IMR-90 (cell line): ENCODE results near the gene NALF2. TPM values are rescaled to one million over a fixed set of nuclear protein-coding genes. Genes with fewer than 3 reads are reported as not detected.

Source experiments
- ATAC-seq: fragments of 200-7000 bp; cut with Tn5 transposase; 2 replicates; pipeline ENCODE4 v1.9.1; 2020; ENCODE audit warnings: low read depth, mild to moderate bottlenecking, moderate library complexity
- BruUV-seq: library from RNA; stranded (reverse); fragments of 400-500 nt; replicated peaks from 2 replicates; lab custom pipeline; 2021; lab: Mats Ljungman, UMichigan
- CTCF ChIA-PET: fragments of 300-600 bp; formaldehyde crosslinking; extraction: SDS; loops from one replicate; lab custom pipeline; 2021; ENCODE audit warnings: antibody characterized with exemption; lab: Yijun Ruan, JAX
- POLR2A ChIA-PET: fragments of 300-600 bp; sonication (Branson Sonifier 250); formaldehyde crosslinking; loops from one replicate; lab custom pipeline; 2022; ENCODE audit warnings: antibody characterized with exemption; ENCODE audit not compliant: unreplicated experiment; lab: Charles Lee
- DNase-seq: peaks from one replicate; pipeline ENCODE4 v3.0.0; 2013
- H2AFZ ChIP-seq: replicated peaks from 2 replicates; pipeline ENCODE3; 2013; ENCODE audit warnings: low read length, mild to moderate bottlenecking; ENCODE audit not compliant: poor library complexity
- H2AK5ac ChIP-seq: 2 replicates; pipeline ENCODE4 v1.6.1; 2013; ENCODE audit warnings: low read depth, low read length, inconsistent platforms
- H2AK9ac ChIP-seq: replicated peaks from 2 replicates; pipeline ENCODE3; 2013; ENCODE audit warnings: mild to moderate bottlenecking, low read depth, low read length, moderate library complexity; ENCODE audit not compliant: poor library complexity
- H2BK120ac ChIP-seq: 2 replicates; pipeline ENCODE4 v1.6.1; 2013; ENCODE audit warnings: low read depth, low read length, inconsistent platforms
- H2BK15ac ChIP-seq: 3 replicates; pipeline ENCODE4 v1.6.1; 2013; ENCODE audit warnings: low read depth, low read length, inconsistent platforms
- H2BK20ac ChIP-seq: 2 replicates; pipeline ENCODE4 v1.6.1; 2013; ENCODE audit warnings: low read depth, mild to moderate bottlenecking, inconsistent platforms, low read length, moderate library complexity
- H2BK5ac ChIP-seq: 2 replicates; pipeline ENCODE4 v1.6.1; 2013; ENCODE audit warnings: mild to moderate bottlenecking, low read depth, low read length, inconsistent platforms; ENCODE audit not compliant: poor library complexity, severe bottlenecking
- H3K14ac ChIP-seq: replicated peaks from 2 replicates; pipeline ENCODE4 v1.6.1; 2013; ENCODE audit warnings: low read depth, low read length, inconsistent platforms
- H3K18ac ChIP-seq: 2 replicates; pipeline ENCODE4 v1.6.1; 2013; ENCODE audit warnings: low read depth, low read length, control low read depth
- H3K23ac ChIP-seq: 2 replicates; pipeline ENCODE4 v1.6.1; 2013; ENCODE audit warnings: low read depth, low read length, inconsistent platforms
- H3K27ac ChIP-seq: 2 replicates; pipeline ENCODE4 v1.5.1; 2013; ENCODE audit warnings: mild to moderate bottlenecking, control low read depth, low read length; ENCODE audit not compliant: insufficient read depth
- H3K27me3 ChIP-seq: 2 replicates; pipeline ENCODE4 v1.6.1; 2013; ENCODE audit warnings: low read length; ENCODE audit not compliant: control insufficient read depth, insufficient read depth
- H3K36me3 ChIP-seq: 2 replicates; pipeline ENCODE4 v1.6.1; 2013; ENCODE audit warnings: low read length, mixed read lengths; ENCODE audit not compliant: control insufficient read depth, insufficient read depth
- H3K4ac ChIP-seq: 2 replicates; pipeline ENCODE4 v1.6.1; 2013; ENCODE audit warnings: low read depth, low read length, inconsistent platforms
- H3K4me1 ChIP-seq: 2 replicates; pipeline ENCODE4 v1.6.1; 2013; ENCODE audit warnings: low read length, mixed read lengths; ENCODE audit not compliant: control insufficient read depth, insufficient read depth
- H3K4me2 ChIP-seq: 2 replicates; pipeline ENCODE4 v1.6.1; 2013; ENCODE audit warnings: low read depth, mild to moderate bottlenecking, control low read depth, low read length, moderate library complexity
- H3K4me3 ChIP-seq: 2 replicates; pipeline ENCODE4 v1.5.1; 2013; ENCODE audit warnings: low read depth, mild to moderate bottlenecking, control low read depth, low read length, moderate library complexity; ENCODE audit not compliant: insufficient read depth
- H3K56ac ChIP-seq: 2 replicates; pipeline ENCODE4 v1.6.1; 2013; ENCODE audit warnings: low read length, inconsistent platforms; ENCODE audit not compliant: insufficient read depth; ENCODE audit errors: extremely low read depth
- H3K79me1 ChIP-seq, 2 experiments: 2 replicates each; pipeline ENCODE4 v1.6.1; 2013; ENCODE audit warnings: low read length in 2 of 2, inconsistent platforms in 1 of 2, low read depth in 1 of 2
- H3K9ac ChIP-seq: 2 replicates; pipeline ENCODE4 v1.6.1; 2013; ENCODE audit warnings: low read depth, low read length, control low read depth
- H3K9me1 ChIP-seq: 2 replicates; pipeline ENCODE4 v1.6.1; 2013; ENCODE audit warnings: low read length, inconsistent platforms; ENCODE audit not compliant: insufficient read depth
- H3K9me3 ChIP-seq: 2 replicates; pipeline ENCODE4 v1.6.1; 2013; ENCODE audit warnings: low read length; ENCODE audit not compliant: control insufficient read depth, insufficient read depth
- H4K20me1 ChIP-seq: 2 replicates; pipeline ENCODE4 v1.6.1; 2013; ENCODE audit warnings: low read length, inconsistent platforms; ENCODE audit not compliant: insufficient read depth
- H4K5ac ChIP-seq: 2 replicates; pipeline ENCODE4 v1.6.1; 2013; ENCODE audit warnings: mild to moderate bottlenecking, low read depth, low read length, control low read depth
- H4K8ac ChIP-seq, 2 experiments: 2 replicates each; pipeline ENCODE4 v1.6.1; 2013; ENCODE audit warnings: low read depth in 2 of 2, low read length in 2 of 2, control low read depth in 1 of 2, inconsistent platforms in 1 of 2
- H4K91ac ChIP-seq: 2 replicates; pipeline ENCODE4 v1.6.1; 2013; ENCODE audit warnings: low read depth, low read length, inconsistent platforms; ENCODE audit not compliant: insufficient read depth
- BHLHE40 ChIP-seq: fragments of 150-350 bp; IDR thresholded peaks from 2 replicates; pipeline ENCODE4 v1.6.1; 2016; ENCODE audit warnings: mild to moderate bottlenecking, low read depth, low read length
- CEBPB ChIP-seq: IDR thresholded peaks from 2 replicates; pipeline ENCODE4 v1.6.1; 2012; ENCODE audit warnings: low read depth, low read length, improper control_type of control experiment
- CHD1 ChIP-seq: IDR thresholded peaks from 2 replicates; pipeline ENCODE4 v1.6.1; 2012; ENCODE audit warnings: low read depth, low read length, improper control_type of control experiment
- ELK1 ChIP-seq: fragments of 150-350 bp; IDR thresholded peaks from 2 replicates; pipeline ENCODE4 v1.6.1; 2016; ENCODE audit warnings: low read depth, mild to moderate bottlenecking, low read length, moderate library complexity, borderline replicate concordance
- FOS ChIP-seq: fragments of 150-350 bp; IDR thresholded peaks from 2 replicates; pipeline ENCODE4 v1.6.1; 2016; ENCODE audit warnings: low read depth, low read length
- MAFK ChIP-seq: IDR thresholded peaks from 2 replicates; pipeline ENCODE4 v1.6.1; 2012; ENCODE audit warnings: low read depth, low read length, improper control_type of control experiment
- MAZ ChIP-seq: IDR thresholded peaks from 2 replicates; pipeline ENCODE4 v1.6.1; 2012; ENCODE audit warnings: low read depth, mild to moderate bottlenecking, low read length, improper control_type of control experiment, moderate library complexity, borderline replicate concordance
- MXI1 ChIP-seq: IDR thresholded peaks from 2 replicates; pipeline ENCODE4 v1.6.1; 2012; ENCODE audit warnings: low read depth, mild to moderate bottlenecking, low read length, moderate library complexity, borderline replicate concordance
- NFE2L2 ChIP-seq: fragments of 150-350 bp; IDR thresholded peaks from 2 replicates; pipeline ENCODE4 v1.6.1; 2016; ENCODE audit warnings: low read depth, mild to moderate bottlenecking, low read length
- POLR2A ChIP-seq: IDR thresholded peaks from 2 replicates; pipeline ENCODE4 v1.6.1; 2012; ENCODE audit warnings: mild to moderate bottlenecking, low read depth, low read length
- RCOR1 ChIP-seq: IDR thresholded peaks from 2 replicates; pipeline ENCODE4 v1.6.1; 2012; ENCODE audit warnings: mild to moderate bottlenecking, low read length, improper control_type of control experiment; ENCODE audit not compliant: insufficient replicate concordance
- RFX5 ChIP-seq: IDR thresholded peaks from 2 replicates; pipeline ENCODE4 v1.8.0; 2012; ENCODE audit warnings: low read depth, mild to moderate bottlenecking, low read length, moderate library complexity
- SMC3 ChIP-seq: fragments of 150-350 bp; IDR thresholded peaks from 2 replicates; pipeline ENCODE4 v1.6.1; 2016; ENCODE audit warnings: low read depth, mild to moderate bottlenecking, antibody characterized with exemption, low read length, moderate library complexity
- USF2 ChIP-seq: fragments of 150-350 bp; IDR thresholded peaks from 2 replicates; pipeline ENCODE4 v1.6.1; 2017; ENCODE audit warnings: mild to moderate bottlenecking, antibody characterized with exemption, low read length, low read depth
- WGBS, 2 experiments: methylation state at CpG; one replicate each; pipeline versions ENCODE4 v1.1.5 to v1.1.7; 2013; ENCODE audit warnings: missing lambda C conversion rate in 2 of 2; ENCODE audit not compliant: insufficient read length in 1 of 2; ENCODE audit errors: extremely low coverage in 2 of 2; 5-methylcytosine and 5-hydroxymethylcytosine counted together
- dilution Hi-C: fragments of 300-500 bp; cut with HindIII; formaldehyde crosslinking; loops from one replicate; pipeline ENCODE4 v1.14.3; 2018; ENCODE audit warnings: low sequenced_read_pairs; ENCODE audit not compliant: unreplicated experiment
- in situ Hi-C: fragments of 300-500 bp; cut with MboI; formaldehyde crosslinking; loops from 3 replicates; pipeline ENCODE4 v1.14.3; 2019; ENCODE audit warnings: low sequenced_read_pairs, inconsistent platforms, mixed read lengths
- intact Hi-C: fragments of 100-400 bp; cut with micrococcal nuclease; formaldehyde crosslinking; loops from 2 replicates; pipeline ENCODE4 v1.10.0; 2022
- polyA plus RNA-seq, 3 experiments: library from polyadenylated mRNA; depleted of rRNA; stranded (reverse); fragments of >200 nt; gene quantifications; 2 replicates each; pipeline ENCODE4 v1.2.3, GENCODE V29; 2012; ENCODE audit warnings: low replicate concordance in 1 of 3
- total RNA-seq: library from RNA; depleted of rRNA; stranded (reverse); fragments of >200 nt; gene quantifications from 2 replicates; pipeline ENCODE4 v1.2.3, GENCODE V29; 2012

Gene NALF2
- total and polyA plus RNA-seq, 2 of the 4 experiments (the other 2 are of a cell fraction) = not detected

- H3K9me1 ChIP-seq = no peaks in the 10 kb centered on the region
- no peak overlapping the region for H3K23ac ChIP-seq
- no peak overlapping the region for H2AFZ ChIP-seq
- H2AK5ac ChIP-seq = no peak overlapping the region
- H4K5ac ChIP-seq = no peak overlapping the region
- ChIA-PET POLR2A (no interaction called here), CTCF (no interaction called here)
- H3K27ac ChIP-seq = no peak overlapping the region
- no peak overlapping the region for H2BK5ac ChIP-seq
- TF ChIP-seq MXI1 = no peak
- no peak for TF ChIP-seq MAFK
- no peak for TF ChIP-seq USF2
- no peak for TF ChIP-seq RCOR1
- TF ChIP-seq CEBPB = no peak
- TF ChIP-seq BHLHE40 = no peak
- TF ChIP-seq RFX5 = no peak
- no peak for TF ChIP-seq POLR2A
- no peak for TF ChIP-seq ELK1
- no peak for TF ChIP-seq FOS
- no peak for TF ChIP-seq CHD1
- TF ChIP-seq MAZ = no peak
- TF ChIP-seq NFE2L2 = no peak
- TF ChIP-seq SMC3 = no peak
- no peak overlapping the region for H2BK20ac ChIP-seq
- H4K91ac ChIP-seq = no peak overlapping the region
- no TSS peak for BruUV-seq
- no peak overlapping the region for H3K9ac ChIP-seq
- H4K20me1 ChIP-seq = no peaks in the 10 kb centered on the region
- H3K36me3 ChIP-seq = no peaks in the 10 kb centered on the region
- no peak overlapping the region for H2AK9ac ChIP-seq
- no peak overlapping the region for H2BK15ac ChIP-seq
- H3K9me3 ChIP-seq = peaks cover 5% of the 10 kb centered on the region; the same call in 1 of the 2 replicates
- no peak overlapping the region for H3K4me2 ChIP-seq
- DNase-seq (no peak), ATAC-seq (no peak)
- peaks cover 8% of the 10 kb centered on the region for H3K27me3 ChIP-seq
- H3K4me1 ChIP-seq = no peaks in the 10 kb centered on the region
- H3K18ac ChIP-seq = no peak overlapping the region
- no peak overlapping the region for H3K14ac ChIP-seq
- no CpG with 5 or more reads among the region's 7 CpGs for WGBS, 2 experiments
- dilution Hi-C loops (no loop called here), in situ Hi-C loops (no loop called here), intact Hi-C loops (no loop called here)
- H4K8ac ChIP-seq = no peak overlapping the region
- no peak overlapping the region for H2BK120ac ChIP-seq
- no peak overlapping the region for H3K4ac ChIP-seq
- no peaks in the 10 kb centered on the region for H3K79me1 ChIP-seq
- H3K4me3 ChIP-seq = no peak overlapping the region
- no peak overlapping the region for H3K56ac ChIP-seq
Measured at GRCh38 chrX:69551421-69552009, 47.4 kb downstream of the NALF2 start.
